A673 (cell line): Measurements from ENCODE around the gene CHD2.

ENCODE experiments used
- CTCF ChIP-seq: fragments of 300-800, 200-600 bp; sonication (generic); conservative IDR thresholded peaks from 2 replicates; pipeline ENCODE4 v1.5.1; 2017; ENCODE audit warnings: low read depth, mild to moderate bottlenecking, antibody characterized with exemption, low read length, moderate library complexity, mixed read lengths
- EZH2 ChIP-seq: fragments of 200-600 bp; sonication (generic); IDR thresholded peaks from 2 replicates; pipeline ENCODE4 v1.6.1; 2017; ENCODE audit warnings: borderline replicate concordance, low read depth, mild to moderate bottlenecking, mixed read lengths, antibody characterized with exemption, low read length; ENCODE audit not compliant: poor library complexity, severe bottlenecking

- no peak for TF ChIP-seq CTCF
- no peak for TF ChIP-seq EZH2
Observed at GRCh38 chr15:92941668-92942067, 41.5 kb downstream of the CHD2 start.
